HUES64 (cell line): ENCODE data around the gene SPON1.
A peak's percentile ranks its signal among the peaks of the same experiment; 100 is the strongest.

Source experiments
- H3K27ac ChIP-seq: 2 replicates; pipeline ENCODE4 v1.7.0; 2013; ENCODE audit warnings: low read depth, low read length, inconsistent platforms
- H3K27me3 ChIP-seq: 2 replicates; pipeline ENCODE4 v1.6.1; 2013; ENCODE audit warnings: mild to moderate bottlenecking, low read length; ENCODE audit not compliant: insufficient read depth
- H3K36me3 ChIP-seq: 2 replicates; pipeline ENCODE4 v1.6.1; 2013; ENCODE audit warnings: mild to moderate bottlenecking, low read length; ENCODE audit not compliant: insufficient read depth
- H3K4me1 ChIP-seq: 2 replicates; pipeline ENCODE4 v1.6.1; 2013; ENCODE audit warnings: mild to moderate bottlenecking, low read length, moderate library complexity; ENCODE audit not compliant: insufficient read depth
- H3K4me3 ChIP-seq: 2 replicates; pipeline ENCODE4 v1.5.1; 2013; ENCODE audit warnings: mild to moderate bottlenecking, low read length, moderate library complexity
- H3K9ac ChIP-seq: 2 replicates; pipeline ENCODE4 v1.6.1; 2013; ENCODE audit warnings: mild to moderate bottlenecking, low read depth, low read length
- H3K9me3 ChIP-seq: 2 replicates; pipeline ENCODE4 v1.6.1; 2013; ENCODE audit warnings: low read depth, low read length; ENCODE audit not compliant: insufficient read depth
- WGBS: fragments of 150-250, 120-280 bp; methylation state at CpG from one replicate; pipeline ENCODE4 v1.1.7; 2013; ENCODE audit warnings: missing lambda C conversion rate; 5-methylcytosine and 5-hydroxymethylcytosine counted together

SPON1 gene

GRCh38 chr11:14190992-14191778, 228.7 kb downstream of the SPON1 start:
- H3K27me3 ChIP-seq = no peaks in the 10 kb centered on the region
- WGBS = 93% methylated on average over 6 of the region's 6 CpGs
- H3K4me1 ChIP-seq = peaks cover 12% of the 10 kb centered on the region
- no peak overlapping the region for H3K27ac ChIP-seq
- H3K4me3 ChIP-seq = no peak overlapping the region
- H3K9me3 ChIP-seq = no peaks in the 10 kb centered on the region
- no peaks in the 10 kb centered on the region for H3K36me3 ChIP-seq
- no peak overlapping the region for H3K9ac ChIP-seq

GRCh38 chr11:14193644-14194043, 231.1 kb downstream of the SPON1 start:
- H3K4me1 ChIP-seq = peaks cover 12% of the 10 kb centered on the region
- H3K36me3 ChIP-seq = no peaks in the 10 kb centered on the region
- H3K9me3 ChIP-seq = no peaks in the 10 kb centered on the region
- 28% methylated on average over 3 of the region's 3 CpGs for WGBS
- H3K27me3 ChIP-seq = no peaks in the 10 kb centered on the region
- no peak overlapping the region for H3K9ac ChIP-seq
- no peak overlapping the region for H3K27ac ChIP-seq
- H3K4me3 ChIP-seq = no peak overlapping the region

DNA sequence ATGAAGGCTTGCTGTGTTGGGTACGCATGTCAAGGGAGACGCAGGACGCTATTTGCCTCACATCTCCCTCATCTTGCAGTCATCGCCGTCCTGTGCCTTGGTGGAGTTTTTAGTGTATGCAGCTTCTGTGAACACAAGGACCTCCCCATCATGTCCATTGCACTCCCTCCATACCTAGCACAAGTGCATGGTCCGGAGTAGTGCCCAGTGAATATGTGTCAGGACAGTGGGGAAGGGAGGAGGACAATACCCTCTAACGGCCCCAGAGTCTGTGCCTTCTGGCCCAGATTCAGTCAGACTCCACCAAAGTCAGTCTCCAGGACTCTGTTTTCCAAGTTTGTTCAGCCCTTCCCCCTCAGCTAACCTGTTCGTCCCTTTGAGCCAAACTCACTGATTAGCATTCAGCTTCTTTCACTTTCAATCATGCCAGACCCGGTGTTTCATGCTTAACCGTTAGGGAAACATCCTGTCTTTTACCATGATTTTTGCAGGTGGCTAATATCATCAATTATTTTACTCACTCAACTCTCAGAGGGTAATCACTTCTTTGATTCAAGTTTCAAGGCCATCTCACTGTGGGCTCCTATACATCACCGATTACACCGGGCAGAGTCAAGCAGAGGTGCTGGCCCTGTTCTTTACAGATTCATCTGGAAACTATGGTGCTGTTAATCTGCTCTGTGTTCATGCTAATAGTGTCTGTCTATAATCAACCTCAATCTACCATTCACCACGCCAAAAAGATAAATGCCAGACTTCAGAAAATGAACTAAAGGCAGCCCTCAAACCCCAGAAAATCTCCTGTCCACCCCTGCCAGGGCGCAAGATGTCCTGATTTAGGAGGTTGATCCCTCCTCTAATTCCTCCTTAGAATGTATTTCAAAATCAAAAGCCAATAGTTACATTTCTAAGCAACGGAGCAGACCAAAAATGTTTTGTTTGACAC, 240.0 kb downstream of the SPON1 start:
- H3K4me1 ChIP-seq = 0 out of 2 replicates have a peak, but pooled peaks cover 7% of the 10 kb centered on the region
- 78% methylated on average over 15 of the region's 15 CpGs for WGBS
- H3K27ac ChIP-seq = no peak overlapping the region
- H3K27me3 ChIP-seq = no peaks in the 10 kb centered on the region
- no peaks in the 10 kb centered on the region for H3K9me3 ChIP-seq
- H3K9ac ChIP-seq = no peak overlapping the region
- no peak overlapping the region for H3K4me3 ChIP-seq
- H3K36me3 ChIP-seq = no peaks in the 10 kb centered on the region

- no peaks in the 10 kb centered on the region for H3K27me3 ChIP-seq
- no peak overlapping the region for H3K4me3 ChIP-seq
- H3K9me3 ChIP-seq = no peaks in the 10 kb centered on the region
- H3K27ac ChIP-seq = no peak overlapping the region
- H3K36me3 ChIP-seq = no peaks in the 10 kb centered on the region
- no peak overlapping the region for H3K9ac ChIP-seq
- 95% methylated on average over 4 of the region's 4 CpGs for WGBS
- H3K4me1 ChIP-seq = 0 out of 2 replicates have a peak, but pooled peaks cover 7% of the 10 kb centered on the region
Measured at GRCh38 chr11:14203321-14203720, 240.8 kb downstream of the SPON1 start.

DNA sequence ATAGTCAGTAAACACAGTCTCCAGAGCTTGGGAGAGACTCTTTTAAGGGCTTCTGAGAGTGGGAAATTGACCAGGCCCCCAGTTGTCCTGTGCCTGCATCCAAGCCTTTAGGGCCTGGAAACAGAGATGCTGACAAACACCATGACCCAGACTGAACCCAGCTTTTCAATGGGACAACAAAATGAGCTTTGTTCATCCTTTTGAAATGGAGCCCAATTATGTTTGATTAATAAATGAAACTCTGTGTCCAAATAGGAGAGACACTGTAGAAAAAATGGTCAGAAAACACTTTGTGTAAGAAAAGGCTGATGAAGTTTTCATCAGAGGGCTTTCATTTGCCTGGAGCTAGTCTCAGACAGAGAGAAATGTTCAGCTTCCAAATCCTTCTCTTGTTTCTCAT, 250.5 kb downstream of the SPON1 start:
- no peak overlapping the region for H3K27ac ChIP-seq
- no peaks in the 10 kb centered on the region for H3K36me3 ChIP-seq

DNA sequence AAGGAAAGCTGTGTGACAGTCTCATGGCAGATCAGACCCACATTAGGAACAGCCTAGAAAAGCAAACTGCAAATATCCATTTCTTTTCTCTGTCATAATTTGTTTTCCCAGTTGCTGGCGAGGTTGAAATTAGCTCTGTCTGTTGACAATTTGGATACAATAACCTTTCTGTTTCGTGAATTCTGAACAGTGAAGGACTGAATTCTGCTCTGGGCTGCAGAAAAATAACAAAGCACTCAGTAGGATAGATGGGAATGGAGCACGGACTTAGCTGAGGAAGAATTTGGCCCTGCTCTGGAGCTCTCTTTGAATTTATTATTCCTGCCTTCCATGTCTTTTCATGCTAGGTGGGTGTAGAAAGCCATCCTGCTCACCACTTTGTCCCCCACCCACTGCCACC, 256.2 kb downstream of the SPON1 start:
- 95% methylated on average over 3 of the region's 3 CpGs for WGBS
- Histone ChIP-seq H3K36me3 (no peaks in the 10 kb centered on the region), H3K9ac (no peak overlapping the region), H3K4me3 (no peak overlapping the region), H3K27me3 (no peaks in the 10 kb centered on the region), H3K27ac (no peak overlapping the region), H3K9me3 (no peaks in the 10 kb centered on the region), H3K4me1 (peaks cover 2% of the 10 kb centered on the region; the same call in 1 of the 2 replicates)

More for the DNA sequence above, 250.5 kb downstream of the SPON1 start:
- H3K9ac ChIP-seq = no peak overlapping the region
- no peaks in the 10 kb centered on the region for H3K9me3 ChIP-seq
- H3K27me3 ChIP-seq = no peaks in the 10 kb centered on the region
- H3K4me1 ChIP-seq = no peaks in the 10 kb centered on the region
- no peak overlapping the region for H3K4me3 ChIP-seq

GRCh38 chr11:14223636-14224288, 261.2 kb downstream of the SPON1 start:
- Histone ChIP-seq H3K9ac (no peak overlapping the region), H3K9me3 (peaks cover 5% of the 10 kb centered on the region), H3K4me3 (no peak overlapping the region), H3K36me3 (no peaks in the 10 kb centered on the region), H3K4me1 (peaks cover 11% of the 10 kb centered on the region), H3K27me3 (no peaks in the 10 kb centered on the region), H3K27ac (no peak overlapping the region)
- WGBS = 57% methylated on average over 5 of the region's 5 CpGs

- 47% methylated on average over 2 of the region's 2 CpGs for WGBS
- H3K36me3 ChIP-seq = no peaks in the 10 kb centered on the region
- H3K27me3 ChIP-seq = no peaks in the 10 kb centered on the region
- H3K9ac ChIP-seq = no peak overlapping the region
- no peak overlapping the region for H3K4me3 ChIP-seq
- peaks cover 17% of the 10 kb centered on the region for H3K4me1 ChIP-seq
- peaks cover 5% of the 10 kb centered on the region for H3K9me3 ChIP-seq
- H3K27ac ChIP-seq = no peak overlapping the region
Measured at GRCh38 chr11:14224395-14224794, 261.9 kb downstream of the SPON1 start.

GRCh38 chr11:14225666-14226065, 263.1 kb downstream of the SPON1 start:
- Histone ChIP-seq H3K36me3 (no peaks in the 10 kb centered on the region), H3K4me1 (peaks cover 26% of the 10 kb centered on the region), H3K27me3 (no peaks in the 10 kb centered on the region), H3K4me3 (no peak overlapping the region), H3K9me3 (peaks cover 5% of the 10 kb centered on the region), H3K27ac (no peak overlapping the region), H3K9ac (no peak overlapping the region)
- WGBS = 98% methylated on average over 3 of the region's 4 CpGs

- Histone ChIP-seq H3K4me1 (peaks cover 29% of the 10 kb centered on the region), H3K27ac (no peak overlapping the region), H3K9me3 (peaks cover 5% of the 10 kb centered on the region), H3K4me3 (no peak overlapping the region), H3K36me3 (no peaks in the 10 kb centered on the region), H3K27me3 (no peaks in the 10 kb centered on the region), H3K9ac (no peak overlapping the region)
- 84% methylated on average over 2 of the region's 2 CpGs for whole genome bisulfite sequencing
Measured at GRCh38 chr11:14228356-14228755, 265.8 kb downstream of the SPON1 start.

DNA sequence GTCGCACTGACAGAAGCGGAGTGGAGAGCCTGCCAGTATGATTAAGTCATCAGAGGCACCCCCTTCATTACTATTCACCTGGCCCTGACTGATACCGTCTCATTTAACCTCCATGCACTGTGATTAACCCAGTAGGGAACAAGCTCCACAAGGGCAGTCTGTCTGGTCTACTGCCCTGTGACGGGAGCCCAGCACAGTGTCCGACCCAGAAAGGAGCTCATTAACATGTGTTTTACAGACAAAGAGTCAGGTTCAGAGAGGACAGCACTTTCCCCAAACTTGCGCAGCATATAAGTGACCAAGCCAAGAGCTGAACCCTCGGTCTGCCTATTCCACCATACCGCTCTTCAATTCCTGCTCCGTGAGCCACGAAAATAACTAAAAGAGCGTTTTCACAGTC, 266.9 kb downstream of the SPON1 start:
- peak overlapping the region; percentile 23; the same call in 1 of the 2 replicates for H3K27ac ChIP-seq
- peak overlapping the region; percentile 9; the same call in 1 of the 2 replicates for H3K4me3 ChIP-seq
- WGBS = 39% methylated on average over 11 of the region's 11 CpGs
- no peak overlapping the region for H3K9ac ChIP-seq
- no peaks in the 10 kb centered on the region for H3K36me3 ChIP-seq
- peaks cover 5% of the 10 kb centered on the region for H3K9me3 ChIP-seq
- H3K27me3 ChIP-seq = no peaks in the 10 kb centered on the region
- peaks cover 20% of the 10 kb centered on the region for H3K4me1 ChIP-seq
